MM.1S (cell line): ENCODE data around the gene ZNF217.
"Not testable (repeated sequence)": the region's sequence is repeated elsewhere in the genome, so short reads cannot be mapped to it uniquely, and the experiment has no call there.

ENCODE experiments used
- DNase-seq: peaks from one replicate; pipeline ENCODE4 v3.0.0-alpha.2; 2015
- H2AFZ ChIP-seq: fragments of 300-600 bp; sonication (generic); 2 replicates; pipeline ENCODE4 v1.6.0; 2016; ENCODE audit warnings: antibody characterized with exemption, low read length
- H3F3A ChIP-seq: fragments of 300-600 bp; sonication (generic); 2 replicates; pipeline ENCODE4 v1.6.1; 2016; ENCODE audit warnings: mild to moderate bottlenecking, antibody characterized with exemption, low read length, moderate library complexity, mixed read lengths; ENCODE audit not compliant: insufficient read depth
- H3K27ac ChIP-seq: fragments of 300-600 bp; sonication (generic); 2 replicates; pipeline ENCODE4 v1.5.1; 2016; ENCODE audit warnings: mild to moderate bottlenecking, low read length
- H3K27me3 ChIP-seq: fragments of 300-600 bp; sonication (generic); replicated peaks from 2 replicates; pipeline ENCODE4 v1.6.0; 2016; ENCODE audit warnings: low read length; ENCODE audit not compliant: insufficient read depth
- H3K36me3 ChIP-seq: fragments of 300-600 bp; sonication (generic); replicated peaks from 2 replicates; pipeline ENCODE4 v1.6.1; 2016; ENCODE audit warnings: mild to moderate bottlenecking, low read length, mixed read lengths; ENCODE audit not compliant: insufficient read depth
- H3K4me1 ChIP-seq: fragments of 300-600 bp; sonication (generic); 2 replicates; pipeline ENCODE4 v1.6.1; 2016; ENCODE audit warnings: low read length, mixed read lengths
- H3K4me2 ChIP-seq: fragments of 300-600 bp; sonication (generic); 2 replicates; pipeline ENCODE4 v1.6.0; 2016; ENCODE audit warnings: low read depth, low read length
- H3K4me3 ChIP-seq: fragments of 300-600 bp; sonication (generic); 2 replicates; pipeline ENCODE4 v1.5.1; 2016; ENCODE audit warnings: low read length, mixed read lengths
- H3K79me2 ChIP-seq: fragments of 300-600 bp; sonication (generic); 2 replicates; pipeline ENCODE4 v1.6.1; 2016; ENCODE audit warnings: mixed run types, low read length, mixed read lengths
- H3K9ac ChIP-seq: fragments of 300-600 bp; sonication (generic); 2 replicates; pipeline ENCODE4 v1.6.1; 2016; ENCODE audit warnings: low read length, mixed read lengths
- H3K9me2 ChIP-seq: fragments of 300-600 bp; sonication (generic); replicated peaks from 2 replicates; pipeline ENCODE4 v1.6.1; 2016; ENCODE audit warnings: mild to moderate bottlenecking, low read length, mixed read lengths; ENCODE audit not compliant: insufficient read depth
- H3K9me3 ChIP-seq: fragments of 300-600 bp; sonication (generic); replicated peaks from 2 replicates; pipeline ENCODE4 v1.6.1; 2016; ENCODE audit warnings: mild to moderate bottlenecking, low read length, mixed read lengths; ENCODE audit not compliant: insufficient read depth
- H4K20me1 ChIP-seq: fragments of 300-600 bp; sonication (generic); 2 replicates; pipeline ENCODE4 v1.6.1; 2016; ENCODE audit warnings: mild to moderate bottlenecking, low read length, moderate library complexity, mixed read lengths; ENCODE audit not compliant: insufficient read depth
- CTCF ChIP-seq: fragments of 300-600 bp; sonication (generic); IDR thresholded peaks from 2 replicates; pipeline ENCODE4 v1.5.1; 2016; ENCODE audit warnings: antibody characterized with exemption, low read length, mixed read lengths
- EZH2 ChIP-seq: fragments of 300-600 bp; sonication (generic); optimal IDR thresholded peaks from 2 replicates; pipeline ENCODE3; 2017; ENCODE audit warnings: low read depth, mild to moderate bottlenecking, antibody characterized with exemption, low read length, mixed read lengths
- EZH2phosphoT487 ChIP-seq: fragments of 300-600 bp; sonication (generic); IDR thresholded peaks from 2 replicates; pipeline ENCODE4 v1.6.1; 2018; ENCODE audit warnings: antibody characterized with exemption, low read length

The ZNF217 gene

GRCh38 chr20:53586640-53587039 lies 7.0 kb downstream of the ZNF217 start:
- H3K9ac ChIP-seq = peak overlapping the region; percentile 85
- H3K9me3 ChIP-seq = no peaks in the 10 kb centered on the region
- no peak for DNase-seq
- no peaks in the 10 kb centered on the region for H3K27me3 ChIP-seq
- H3K36me3 ChIP-seq = peaks cover 9% of the 10 kb centered on the region
- H3K27ac ChIP-seq = peak overlapping the region; percentile 92
- no peaks in the 10 kb centered on the region for H3K9me2 ChIP-seq
- TF ChIP-seq EZH2phosphoT487 = no peak
- TF ChIP-seq EZH2 = no peak
- no peak for TF ChIP-seq CTCF
- no peak overlapping the region for H2AFZ ChIP-seq
- peak overlapping the region; percentile 84 for H3K4me2 ChIP-seq
- H3K4me1 ChIP-seq = peaks cover 4% of the 10 kb centered on the region; the same call in 1 of the 2 replicates
- H3F3A ChIP-seq = peaks cover 37% of the 10 kb centered on the region
- H3K79me2 ChIP-seq = peaks cover 99% of the 10 kb centered on the region
- H3K4me3 ChIP-seq = peak overlapping the region; percentile 49
- H4K20me1 ChIP-seq = no peaks in the 10 kb centered on the region

- H3K79me2 ChIP-seq = peaks cover 99% of the 10 kb centered on the region
- not testable (repeated sequence) for H3K9me2 ChIP-seq, H3K27me3 ChIP-seq, H2AFZ ChIP-seq, H3K4me1 ChIP-seq, H3K9me3 ChIP-seq, H4K20me1 ChIP-seq
- DNase-seq = peak; percentile 16
- H3F3A ChIP-seq = peaks cover 38% of the 10 kb centered on the region
- H3K36me3 ChIP-seq = peaks cover 14% of the 10 kb centered on the region
- H3K9ac ChIP-seq = peak overlapping the region; percentile 85; the same call in 1 of the 2 replicates
- H3K27ac ChIP-seq = peak overlapping the region; percentile 92
- peak overlapping the region; percentile 49 for H3K4me3 ChIP-seq
- peak overlapping the region; percentile 84; the same call in 1 of the 2 replicates for H3K4me2 ChIP-seq
These were observed 7.7 kb downstream of the ZNF217 start for GRCh38 chr20:53585910-53586309.

- H3K4me3 ChIP-seq = peak overlapping the region; percentile 49
- not testable (repeated sequence) for H4K20me1 ChIP-seq, H2AFZ ChIP-seq, H3K4me1 ChIP-seq, H3K9me2 ChIP-seq, H3K27me3 ChIP-seq, H3K9me3 ChIP-seq, DNase-seq
- H3K4me2 ChIP-seq = peak overlapping the region; percentile 84
- peaks cover 22% of the 10 kb centered on the region for H3K36me3 ChIP-seq
- peak overlapping the region; percentile 85 for H3K9ac ChIP-seq
- peaks cover 99% of the 10 kb centered on the region for H3K79me2 ChIP-seq
- H3F3A ChIP-seq = peaks cover 43% of the 10 kb centered on the region
- peak overlapping the region; percentile 92 for H3K27ac ChIP-seq
These were observed 8.6 kb downstream of the ZNF217 start for GRCh38 chr20:53585004-53585569.

GRCh38 chr20:53584550-53584913 lies 9.1 kb downstream of the ZNF217 start:
- H3K4me2 ChIP-seq = peak overlapping the region; percentile 84; the same call in 1 of the 2 replicates
- peaks cover 49% of the 10 kb centered on the region for H3F3A ChIP-seq
- peaks cover 27% of the 10 kb centered on the region for H3K36me3 ChIP-seq
- H3K9me2 ChIP-seq, DNase-seq, H3K27me3 ChIP-seq, H3K4me3 ChIP-seq, H4K20me1 ChIP-seq, H2AFZ ChIP-seq, H3K4me1 ChIP-seq, H3K9me3 ChIP-seq: not testable (repeated sequence)
- H3K27ac ChIP-seq = peak overlapping the region; percentile 92; the same call in 1 of the 2 replicates
- peak overlapping the region; percentile 85; the same call in 1 of the 2 replicates for H3K9ac ChIP-seq
- peaks cover 99% of the 10 kb centered on the region for H3K79me2 ChIP-seq

GRCh38 chr20:53583660-53584549 lies 9.7 kb downstream of the ZNF217 start:
- H3K9me2 ChIP-seq, H3K27me3 ChIP-seq, H4K20me1 ChIP-seq, H2AFZ ChIP-seq, H3K9me3 ChIP-seq, H3K4me1 ChIP-seq, DNase-seq: not testable (repeated sequence)
- Histone ChIP-seq H3K27ac (peak overlapping the region; percentile 92; the same call in 1 of the 2 replicates), H3K36me3 (peaks cover 28% of the 10 kb centered on the region), H3K4me3 (peak overlapping the region; percentile 70; the same call in 1 of the 2 replicates), H3K9ac (peak overlapping the region; percentile 85), H3K79me2 (peaks cover 99% of the 10 kb centered on the region), H3K4me2 (peak overlapping the region; percentile 84; the same call in 1 of the 2 replicates), H3F3A (peaks cover 55% of the 10 kb centered on the region)
